Measurements from ENCODE around the gene MSANTD7.

DNA sequence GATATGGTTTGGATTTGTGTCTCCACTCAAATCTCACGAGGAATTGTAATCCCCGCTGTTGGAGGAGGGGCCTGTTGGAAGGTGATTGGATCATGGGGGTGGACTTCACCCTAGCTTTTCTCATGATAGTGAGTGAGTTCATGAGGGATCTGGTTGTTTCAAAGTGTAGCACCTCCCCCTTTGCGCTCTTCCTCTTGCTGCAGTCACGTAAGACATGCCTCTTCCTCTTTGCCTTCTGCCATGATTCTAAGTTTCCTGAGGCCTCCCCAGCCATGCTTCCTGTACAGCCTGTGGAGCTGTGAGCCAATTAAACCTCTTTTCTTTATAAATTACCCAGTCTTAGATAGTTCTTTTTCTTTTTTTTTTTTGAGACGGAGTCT is 17.3 kb upstream of the MSANTD7 start:
- TF ChIP-seq, protein P1, sequence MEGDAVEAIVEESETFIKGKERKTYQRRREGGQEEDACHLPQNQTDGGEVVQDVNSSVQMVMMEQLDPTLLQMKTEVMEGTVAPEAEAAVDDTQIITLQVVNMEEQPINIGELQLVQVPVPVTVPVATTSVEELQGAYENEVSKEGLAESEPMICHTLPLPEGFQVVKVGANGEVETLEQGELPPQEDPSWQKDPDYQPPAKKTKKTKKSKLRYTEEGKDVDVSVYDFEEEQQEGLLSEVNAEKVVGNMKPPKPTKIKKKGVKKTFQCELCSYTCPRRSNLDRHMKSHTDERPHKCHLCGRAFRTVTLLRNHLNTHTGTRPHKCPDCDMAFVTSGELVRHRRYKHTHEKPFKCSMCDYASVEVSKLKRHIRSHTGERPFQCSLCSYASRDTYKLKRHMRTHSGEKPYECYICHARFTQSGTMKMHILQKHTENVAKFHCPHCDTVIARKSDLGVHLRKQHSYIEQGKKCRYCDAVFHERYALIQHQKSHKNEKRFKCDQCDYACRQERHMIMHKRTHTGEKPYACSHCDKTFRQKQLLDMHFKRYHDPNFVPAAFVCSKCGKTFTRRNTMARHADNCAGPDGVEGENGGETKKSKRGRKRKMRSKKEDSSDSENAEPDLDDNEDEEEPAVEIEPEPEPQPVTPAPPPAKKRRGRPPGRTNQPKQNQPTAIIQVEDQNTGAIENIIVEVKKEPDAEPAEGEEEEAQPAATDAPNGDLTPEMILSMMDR (IDR thresholded peaks at IDR 0.05) = no peak
- no peak for TF ChIP-seq EZH2 (IDR thresholded peaks at IDR 0.05)
- no peak for TF ChIP-seq EZH2phosphoT487 (IDR thresholded peaks at IDR 0.05)
